Muscle of back (tissue), 11 donors: ENCODE data around the gene LIPJ. TPM values are rescaled to one million over a fixed set of nuclear protein-coding genes. Genes with fewer than 3 reads are reported as not detected.

Experiments
- DNase-seq, 3 donors: peaks; one replicate each; pipeline versions ENCODE4 v3.0.0 to v3.0.0-alpha.2; 2013
- polyA plus RNA-seq, 10 donors: library from polyadenylated mRNA; unstranded; fragments of 120-200 nt; gene quantifications; one replicate each; pipeline ENCODE4 v1.2.1, GENCODE V29; 2013; ENCODE audit not compliant: insufficient read length in 10 of 10

LIPJ gene
- polyA plus RNA-seq, 10 donors: 0.08 TPM; not detected in 9

DNA sequence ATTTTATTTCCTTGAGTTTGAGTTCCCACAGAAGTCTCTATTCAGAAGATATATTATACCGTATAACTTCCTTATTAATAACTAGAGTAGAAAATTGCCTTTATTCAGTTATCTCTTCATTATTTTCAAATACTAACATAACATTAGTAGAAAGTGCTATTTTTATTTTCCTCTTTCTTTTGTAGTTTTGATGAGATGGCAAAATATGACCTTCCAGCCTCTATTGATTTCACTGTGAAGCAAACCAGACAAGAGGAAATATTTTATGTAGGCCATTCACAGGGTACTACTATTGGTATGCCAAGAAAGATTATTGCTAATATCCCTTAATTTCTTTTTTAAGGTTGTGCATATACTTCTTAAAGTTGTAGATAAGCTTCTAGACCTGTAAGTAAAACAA lies 7.9 kb downstream of the LIPJ start:
- no peak for DNase-seq

GRCh38 chr10:88598055-88598454 lies 11.5 kb downstream of the LIPJ start:
- DNase-seq: peak in 1 of 3 donors; percentile 14

DNA sequence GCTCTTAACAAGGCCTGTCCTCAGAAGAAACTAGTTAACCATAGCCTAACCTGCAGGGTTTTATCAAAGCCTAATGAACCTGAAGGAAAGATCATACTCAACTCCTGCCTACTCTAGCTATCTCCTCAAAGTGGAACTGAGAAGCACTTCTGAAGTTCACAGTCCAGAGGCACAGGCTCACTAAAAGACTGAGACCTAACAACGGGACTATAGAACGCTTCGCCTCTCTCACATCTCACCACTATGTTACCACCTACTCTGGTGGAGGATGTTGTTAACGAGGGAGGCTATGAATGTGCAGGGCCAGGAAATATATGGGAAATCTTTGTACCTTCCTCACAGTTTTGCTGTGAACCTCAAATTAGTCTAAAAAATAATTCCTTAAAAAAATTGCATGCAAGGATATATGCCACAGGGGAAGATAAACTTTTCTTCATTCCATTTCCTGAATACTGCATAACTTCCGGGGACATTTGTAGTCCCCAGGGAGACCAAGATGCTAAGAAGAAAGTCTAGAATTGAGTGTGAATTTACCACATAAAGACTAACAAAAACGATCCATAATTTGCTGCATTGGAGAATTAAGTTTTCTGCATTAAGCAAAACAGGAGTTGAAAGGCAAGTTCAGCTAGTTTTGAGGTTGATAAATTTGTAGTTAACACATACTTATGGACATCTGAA lies 21.6 kb downstream of the LIPJ start:
- no peak for DNase-seq

GRCh38 chr10:88608780-88609179 lies 22.2 kb downstream of the LIPJ start:
- DNase-seq: peak in 1 of 3 donors; percentile 4

- DNase-seq: peak; percentile 19 to 55 (median 20)
Observed at GRCh38 chr10:88616250-88616977, 29.9 kb downstream of the LIPJ start.

GRCh38 chr10:88617772-88618300 lies 31.3 kb downstream of the LIPJ start:
- DNase-seq: no peak

DNA sequence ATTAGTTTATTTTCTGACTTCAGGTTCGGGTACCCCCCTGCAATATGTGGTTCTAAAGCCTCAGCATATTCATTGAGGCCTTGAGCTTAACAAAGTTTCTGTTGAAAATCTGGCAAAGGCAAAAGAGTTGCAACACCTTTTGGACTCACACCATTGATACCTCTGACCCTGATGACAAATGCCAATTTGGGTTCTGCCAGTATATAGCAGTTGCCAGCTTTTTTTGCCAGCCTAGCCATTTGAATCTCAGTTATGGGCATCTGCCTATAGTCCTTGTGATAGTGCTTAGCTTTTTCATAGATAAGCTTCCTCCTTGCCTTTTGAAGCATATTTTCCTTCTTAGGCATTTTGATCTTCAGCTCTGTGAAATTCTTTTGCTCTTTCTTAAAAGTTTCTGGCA lies 31.9 kb downstream of the LIPJ start:
- no peak for DNase-seq

- no peak for DNase-seq
Observed at GRCh38 chr10:88620441-88620840, 33.9 kb downstream of the LIPJ start.

GRCh38 chr10:88623835-88624234 lies 37.3 kb downstream of the LIPJ start:
- DNase-seq: no peak

DNA sequence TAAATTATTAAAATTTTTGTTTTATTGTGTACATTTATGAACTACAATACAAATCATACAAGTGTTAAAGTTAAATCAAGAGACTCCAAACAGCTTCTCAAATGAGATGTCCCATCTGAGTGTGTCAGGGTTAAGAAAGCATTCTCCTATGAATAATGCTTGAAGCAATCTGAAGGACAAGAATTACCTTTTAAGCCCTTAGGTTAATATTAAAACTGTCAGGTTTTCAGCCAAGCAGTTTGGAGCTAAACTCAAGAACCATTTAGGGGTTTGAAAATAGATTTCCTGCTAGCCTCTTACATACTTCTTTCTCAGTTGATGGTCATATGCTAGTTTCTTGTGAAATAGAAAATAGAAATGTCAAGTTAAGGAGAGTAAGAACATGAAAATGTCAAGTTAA lies 38.3 kb downstream of the LIPJ start:
- DNase-seq: no peak

GRCh38 chr10:88640186-88640585 lies 53.6 kb downstream of the LIPJ start:
- no peak for DNase-seq

DNA sequence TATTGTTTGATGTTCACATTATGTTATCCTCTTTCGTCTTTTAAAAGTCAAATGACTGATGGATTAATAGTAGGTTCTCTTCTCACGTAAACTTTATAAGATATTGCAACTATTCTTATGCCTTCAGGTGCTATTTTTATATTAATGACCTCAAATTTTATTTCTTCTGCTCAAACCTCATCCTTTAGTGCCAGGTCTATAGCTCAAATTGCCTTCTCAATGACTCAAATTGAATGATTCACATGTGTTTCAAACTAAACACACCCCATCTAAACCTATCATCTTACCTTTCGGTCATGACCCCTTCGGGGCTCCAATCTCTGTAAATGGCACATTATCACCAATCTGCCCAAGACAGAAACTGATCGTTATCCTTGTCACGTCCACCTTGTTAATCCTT lies 55.6 kb downstream of the LIPJ start:
- DNase-seq: no peak

GRCh38 chr10:88642963-88643362 lies 56.4 kb downstream of the LIPJ start:
- DNase-seq: no peak

GRCh38 chr10:88647061-88647615 lies 60.6 kb downstream of the LIPJ start:
- DNase-seq: no peak

DNA sequence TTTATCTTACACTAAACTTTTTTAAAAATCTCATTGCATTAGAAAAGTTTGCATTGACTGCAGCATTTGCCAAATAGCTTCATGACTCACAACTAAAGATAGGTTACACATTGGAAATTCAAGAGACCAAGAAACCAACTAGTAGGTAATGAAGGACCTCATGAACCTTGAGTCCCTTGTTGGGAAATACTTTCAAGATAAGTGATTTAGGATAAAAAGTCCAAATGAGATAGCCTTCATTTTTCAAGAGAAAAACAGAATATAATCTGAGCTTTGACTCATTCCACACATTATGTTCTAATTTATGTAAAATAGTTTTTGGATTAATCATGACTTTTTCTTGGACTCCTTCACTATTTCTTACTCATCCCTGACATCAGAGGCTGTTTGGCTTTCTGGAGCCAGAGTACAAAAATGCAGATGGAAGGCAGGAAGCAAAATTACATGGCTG lies 64.6 kb downstream of the LIPJ start:
- peak; percentile 27 to 89 (median 56) for DNase-seq

- DNase-seq: no peak
Observed at GRCh38 chr10:88652616-88653015, 66.1 kb downstream of the LIPJ start.

Other genes with a start within 250 kb of the LIPJ start
- 1 to 10 TPM; 2.1 to 4.1 (median 3.2) TPM for gene RNLS, start 3.4 kb upstream of the LIPJ start, polyA plus RNA-seq
- not detected for gene LIPF, start 77.7 kb downstream of the LIPJ start, polyA plus RNA-seq
- under 1 TPM in 2 of 10 donors, not detected in 8; 0.51 to 0.53 TPM for gene LIPK, start 119.5 kb downstream of the LIPJ start, polyA plus RNA-seq
- gene LIPN, start 173.3 kb downstream of the LIPJ start, polyA plus RNA-seq: 1 to 10 TPM in 1 of 10 donors, under 1 TPM in 2, not detected in 7; 0.13 to 1.8 (median 0.38) TPM
- gene LIPM, start 216.0 kb downstream of the LIPJ start, polyA plus RNA-seq: 1 to 10 TPM in 1 of 10 donors, not detected in 9; 1.8 TPM